Anterior cingulate cortex (tissue), 58 donors: ENCODE results near the gene PRKACB.
"Not testable (repeated sequence)": the region's sequence is repeated elsewhere in the genome, so short reads cannot be mapped to it uniquely, and the experiment has no call there.

Experiments used
- DNase-seq, 58 donors: peaks; one replicate each; lab custom pipeline; 2025; lab: John Stamatoyannopoulos, UW

PRKACB gene

DNA sequence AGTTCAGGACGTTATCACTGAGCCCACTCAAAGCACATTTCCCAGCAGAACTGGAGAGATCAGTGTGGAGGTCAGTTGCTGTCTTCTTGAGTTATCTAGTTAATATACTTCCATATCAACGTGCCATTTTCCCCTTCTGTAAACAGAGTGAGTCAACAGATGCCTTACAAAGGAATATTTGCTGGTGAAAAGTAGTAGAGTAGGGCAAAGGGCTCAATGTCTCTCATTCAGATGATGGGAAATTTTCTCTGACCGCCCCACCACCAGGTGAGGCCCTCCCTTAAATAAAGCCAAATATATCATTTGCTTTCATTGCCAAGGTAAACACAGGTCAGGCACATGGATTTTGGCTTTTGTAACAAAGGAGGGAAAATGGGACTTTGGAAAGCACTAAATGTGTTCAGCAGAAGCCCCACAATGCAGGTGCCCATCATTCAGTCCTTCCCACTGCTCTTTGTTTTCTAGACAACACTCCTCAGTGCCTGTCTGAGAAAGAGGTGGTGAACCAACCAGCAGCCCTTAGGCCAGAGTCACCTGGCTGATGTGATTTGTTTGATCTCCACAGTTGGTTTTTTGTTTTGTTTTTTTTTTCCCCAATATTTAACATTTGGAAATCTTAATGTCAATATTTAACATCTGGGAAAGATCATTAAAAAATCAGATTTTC is 116.9 kb downstream of the PRKACB start:
- no peak for DNase-seq

DNA sequence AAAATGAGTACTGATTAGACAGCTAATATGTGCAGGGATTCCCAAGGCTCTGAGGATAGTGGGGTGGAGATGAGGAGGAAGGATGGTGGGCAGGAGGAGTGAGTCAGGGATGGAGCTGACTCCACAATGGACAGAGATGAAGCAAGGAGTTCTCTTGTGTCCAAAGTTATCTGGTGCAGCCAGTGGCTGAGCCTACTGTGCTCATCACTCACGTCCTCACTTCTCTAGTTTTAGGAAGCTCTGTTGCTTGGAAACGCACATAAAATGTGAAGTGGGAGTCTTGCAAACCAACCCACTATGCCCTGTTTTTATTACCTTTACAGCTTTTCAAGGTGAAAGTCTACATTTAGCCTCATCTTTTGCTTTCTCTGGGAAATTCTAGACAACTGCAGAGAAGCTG is 120.9 kb downstream of the PRKACB start:
- peak in 7 of 58 donors; percentile 2 to 62 (median 14) for DNase-seq

DNA sequence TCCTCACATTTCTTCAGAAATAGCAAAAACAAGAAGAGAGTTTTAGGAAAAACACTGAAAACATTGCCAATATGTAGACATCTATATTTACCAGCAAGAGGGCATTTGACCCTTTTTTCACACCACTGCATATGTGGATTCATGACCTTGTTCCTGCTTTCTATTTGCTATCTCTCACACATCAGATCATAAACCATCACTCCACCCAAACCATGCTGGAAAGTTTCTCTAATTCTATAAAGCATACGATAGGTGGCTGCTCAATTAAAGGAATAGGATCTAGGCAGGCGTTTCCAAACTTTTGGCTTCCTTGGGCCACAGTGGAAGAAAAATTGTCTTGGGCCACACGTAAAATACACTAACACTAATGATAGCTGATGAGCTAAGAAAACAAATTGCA is 121.8 kb downstream of the PRKACB start:
- no peak for DNase-seq

DNA sequence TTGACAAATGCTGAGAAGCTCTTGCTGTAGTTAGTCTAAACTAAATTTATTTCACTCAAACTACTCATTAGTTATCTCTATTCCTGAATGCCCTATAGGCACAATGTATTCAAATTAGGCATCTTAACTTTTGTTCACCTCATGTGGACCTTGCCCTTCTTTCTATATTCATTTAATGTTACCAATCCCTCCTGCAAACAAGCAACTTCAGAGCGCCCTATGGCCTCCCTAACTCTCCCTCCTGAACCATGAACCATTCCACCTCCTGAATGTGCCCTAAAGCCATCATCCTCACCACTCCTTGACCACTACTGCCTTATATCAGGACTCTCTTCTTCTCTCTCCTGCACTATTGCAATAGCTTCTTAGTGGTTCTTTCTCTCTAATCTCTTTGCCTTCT is 122.7 kb downstream of the PRKACB start:
- no peak for DNase-seq

DNA sequence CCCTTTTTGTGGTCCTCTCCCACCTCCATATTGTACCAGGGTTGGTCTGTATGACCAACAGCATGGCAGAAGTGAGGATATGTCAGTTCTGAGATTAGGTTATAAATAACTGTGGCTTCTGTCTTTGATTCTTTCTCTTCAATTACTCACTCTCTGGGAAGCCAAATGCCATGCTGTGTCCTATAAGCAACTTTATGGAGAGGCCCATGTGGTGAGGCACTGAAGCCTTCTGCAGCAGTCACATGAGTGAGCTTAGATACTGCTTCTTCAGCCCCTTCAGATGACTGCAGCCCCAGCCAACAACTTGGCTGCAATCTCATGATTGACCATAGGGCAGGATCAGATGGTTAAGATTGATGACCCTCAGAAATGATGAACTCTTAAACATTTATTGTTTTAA is 123.4 kb downstream of the PRKACB start:
- no peak for DNase-seq

DNA sequence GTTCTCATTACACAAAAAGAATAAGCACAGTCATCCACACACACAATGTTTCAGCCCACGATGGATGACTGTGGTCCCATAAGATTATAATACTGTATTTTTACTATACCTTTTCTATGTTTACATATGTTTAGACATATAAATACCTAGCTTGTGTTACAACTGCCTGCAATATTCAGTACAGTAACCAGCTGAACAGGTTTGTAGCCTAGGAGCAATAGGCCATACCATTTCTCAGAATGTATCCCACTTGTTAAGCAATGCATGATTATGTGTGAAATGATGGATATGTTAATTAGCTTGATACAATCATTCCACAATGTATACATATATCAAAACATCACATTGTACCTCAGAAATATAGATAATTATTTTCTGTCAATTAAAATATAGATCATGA is 124.3 kb downstream of the PRKACB start:
- DNase-seq = no peak

DNA sequence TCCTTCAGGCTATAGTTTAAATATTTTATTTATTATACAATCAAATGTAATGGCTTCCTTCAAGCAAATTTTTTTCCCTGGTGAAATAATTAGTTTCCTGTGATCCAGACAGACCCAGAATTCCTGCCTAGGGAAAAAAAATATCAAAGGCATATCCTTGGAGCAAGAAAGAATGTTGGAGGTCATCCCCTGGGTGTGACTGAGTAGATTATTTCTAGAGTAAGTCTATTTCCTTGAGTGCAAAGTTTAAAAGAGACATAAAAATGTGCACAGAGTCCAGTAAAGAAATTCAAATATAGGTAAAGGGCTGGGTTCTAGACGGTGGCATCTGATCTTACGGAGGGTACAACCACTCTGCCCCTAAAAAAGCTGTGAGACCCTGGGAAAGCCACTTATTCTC is 125.2 kb downstream of the PRKACB start:
- DNase-seq = no peak

DNA sequence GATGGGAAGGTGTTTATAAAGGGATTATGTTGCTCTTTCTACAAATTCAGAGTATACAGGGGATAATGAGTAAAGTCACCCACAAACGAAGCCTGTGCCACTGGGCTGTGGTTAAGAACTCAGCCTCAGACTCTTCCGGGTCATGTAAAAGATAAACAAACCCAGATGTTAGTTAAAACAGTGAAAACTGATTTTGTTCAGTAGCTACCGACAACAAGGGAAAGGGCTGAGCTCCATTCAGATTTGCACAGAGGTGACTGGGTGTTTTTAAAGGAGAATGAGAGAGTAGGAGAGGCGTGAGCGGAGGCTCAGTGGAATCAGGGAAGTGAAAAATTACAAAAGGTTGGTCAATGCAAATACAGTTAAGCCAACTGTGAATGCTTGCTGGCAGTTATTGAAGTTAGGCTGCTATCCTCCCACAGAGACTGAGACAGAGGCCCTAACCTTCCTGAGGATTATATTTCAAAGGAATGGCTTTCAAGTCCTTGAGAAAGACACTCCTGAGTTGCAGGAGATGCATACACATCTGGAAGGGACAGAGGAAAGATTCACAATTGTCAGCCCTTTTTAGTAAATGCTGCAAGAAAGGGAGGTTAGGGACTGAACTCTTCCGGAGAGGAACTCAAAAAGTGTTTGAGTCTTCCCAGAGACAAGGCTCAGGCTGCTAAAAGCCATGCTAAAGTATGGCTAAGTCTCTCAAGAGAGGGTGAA is 127.5 kb downstream of the PRKACB start:
- no peak for DNase-seq

DNA sequence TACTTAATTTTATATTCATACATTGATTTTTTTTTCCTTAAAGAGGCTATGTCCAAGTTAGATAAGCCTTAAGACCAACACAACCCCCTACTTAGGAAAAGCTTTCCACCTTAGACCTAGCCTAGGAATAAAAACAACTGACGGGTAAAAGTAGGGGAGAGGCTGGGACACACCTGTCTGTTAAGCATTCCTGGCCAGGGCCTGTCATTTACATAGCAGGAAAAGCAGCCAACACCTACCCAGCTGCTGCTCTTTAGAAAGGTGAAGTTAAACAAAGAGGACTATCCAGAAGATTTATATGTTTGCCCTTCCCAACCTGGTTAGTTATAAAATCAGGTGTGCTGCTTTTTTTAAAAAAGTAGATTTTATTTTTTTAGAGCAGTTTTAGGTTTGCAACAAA is 128.3 kb downstream of the PRKACB start:
- no peak for DNase-seq

DNA sequence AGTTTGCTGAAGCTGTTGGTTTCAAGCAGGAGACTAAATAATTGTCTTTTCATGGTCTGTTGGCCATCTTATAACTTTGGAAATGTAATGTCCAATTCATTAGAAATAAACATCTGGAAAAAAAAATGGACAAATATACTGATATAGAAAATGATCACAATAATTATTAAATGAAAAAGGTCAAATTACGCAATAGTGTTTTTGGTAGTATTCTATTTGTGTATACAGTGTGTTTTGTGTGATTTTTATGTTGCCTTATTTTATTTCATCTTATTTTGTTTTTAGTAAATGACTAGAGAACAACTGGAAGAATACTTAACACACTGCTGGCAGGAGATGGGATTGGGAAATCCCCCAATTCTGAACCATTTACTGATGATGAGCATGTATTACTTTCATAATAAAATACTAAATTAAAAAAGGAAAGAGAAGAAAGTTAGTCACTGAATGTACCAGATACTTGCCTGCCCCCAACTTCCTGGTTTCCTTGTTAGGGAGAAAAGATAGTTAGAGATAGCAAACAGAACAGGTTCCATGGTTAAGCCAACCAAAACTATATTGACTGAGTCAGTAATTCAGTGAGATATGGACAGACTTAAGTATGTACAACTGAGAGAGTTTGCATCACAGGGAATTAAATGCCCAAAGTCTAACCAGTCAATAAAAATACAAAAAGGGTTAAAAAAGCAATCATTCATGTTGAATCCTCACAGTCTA is 133.4 kb downstream of the PRKACB start:
- DNase-seq = no peak

DNA sequence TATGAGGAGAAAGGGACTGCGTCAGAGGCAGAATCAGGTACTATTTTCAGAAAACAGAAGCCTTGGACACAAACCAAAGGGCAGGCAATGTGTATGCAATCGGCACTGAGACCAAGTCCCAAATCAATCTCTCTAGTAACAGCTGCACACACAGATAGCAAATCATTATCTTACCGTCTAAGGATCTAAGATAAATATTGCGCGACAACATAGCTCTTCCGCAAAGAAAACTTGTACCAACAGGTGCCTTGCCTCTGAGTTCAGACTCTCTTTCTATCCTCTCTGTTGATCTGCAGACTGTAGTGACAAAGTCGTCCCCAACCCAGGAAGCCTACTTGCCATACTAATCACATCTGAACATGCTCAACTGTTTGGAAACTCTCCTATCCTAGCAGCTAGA is 134.8 kb downstream of the PRKACB start:
- no peak for DNase-seq

DNA sequence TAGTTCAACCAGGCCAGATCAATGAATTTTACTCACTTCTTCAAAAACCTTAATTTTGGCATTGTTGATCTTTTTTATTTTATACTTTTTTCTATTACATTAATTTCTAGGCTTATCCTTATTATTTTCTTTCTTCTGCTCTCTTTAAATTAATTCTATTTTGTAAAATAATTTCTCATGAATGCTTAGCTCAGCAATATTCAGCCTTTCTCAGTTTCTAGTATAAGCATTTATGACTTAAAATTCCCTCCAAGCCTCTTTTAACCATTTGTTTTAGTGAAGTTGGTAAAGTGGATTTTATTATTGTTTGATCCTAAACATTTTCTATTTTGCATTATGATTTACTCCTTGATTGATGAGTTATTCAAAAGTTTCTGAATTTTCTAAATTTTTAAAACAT is 136.8 kb downstream of the PRKACB start:
- no peak for DNase-seq

DNA sequence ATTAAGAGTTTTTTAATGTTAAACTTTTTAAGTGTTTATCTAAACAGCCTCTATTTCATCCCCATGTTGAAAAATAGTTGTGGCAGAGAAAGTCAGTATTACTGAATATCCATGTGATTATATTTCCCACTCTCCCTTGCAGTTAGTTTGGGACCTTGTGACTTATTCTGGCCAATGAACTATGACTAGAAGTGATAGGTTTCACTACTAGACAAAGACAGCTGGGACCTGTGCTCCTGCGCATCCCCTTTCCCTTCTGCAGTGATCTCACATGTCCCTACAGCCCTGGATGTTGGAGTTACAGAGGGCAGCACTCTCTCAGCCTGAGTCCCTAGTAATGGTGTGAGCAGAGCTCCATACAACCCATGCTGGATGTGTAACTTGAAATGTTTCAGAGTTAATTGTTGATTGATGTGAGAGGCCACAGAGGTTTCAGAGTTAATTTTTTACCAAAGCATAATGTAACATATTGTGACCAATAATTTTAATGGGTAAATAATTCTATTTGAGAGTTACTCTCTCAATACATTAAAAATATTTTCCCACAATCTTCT is 138.8 kb downstream of the PRKACB start:
- no peak for DNase-seq

DNA sequence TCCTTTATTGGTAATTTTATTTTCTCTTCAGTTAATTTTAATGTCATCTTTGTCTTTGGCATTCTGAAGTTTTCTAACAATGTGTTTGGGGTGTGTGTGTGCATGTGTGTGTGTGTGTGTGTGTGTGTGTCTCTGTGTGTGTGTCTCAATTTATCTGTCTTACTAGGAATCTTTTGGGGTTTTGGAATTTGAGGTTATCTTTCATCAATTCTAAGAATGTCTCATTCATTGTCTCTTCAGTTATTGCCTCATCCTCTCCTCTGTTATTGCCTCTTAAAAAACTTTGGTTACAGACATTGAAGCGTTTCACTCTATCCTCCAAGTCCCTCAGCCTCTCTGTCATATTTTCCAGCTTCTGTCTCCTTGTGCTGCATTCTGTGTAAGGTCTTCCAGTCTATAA is 139.3 kb downstream of the PRKACB start:
- no peak for DNase-seq

DNA sequence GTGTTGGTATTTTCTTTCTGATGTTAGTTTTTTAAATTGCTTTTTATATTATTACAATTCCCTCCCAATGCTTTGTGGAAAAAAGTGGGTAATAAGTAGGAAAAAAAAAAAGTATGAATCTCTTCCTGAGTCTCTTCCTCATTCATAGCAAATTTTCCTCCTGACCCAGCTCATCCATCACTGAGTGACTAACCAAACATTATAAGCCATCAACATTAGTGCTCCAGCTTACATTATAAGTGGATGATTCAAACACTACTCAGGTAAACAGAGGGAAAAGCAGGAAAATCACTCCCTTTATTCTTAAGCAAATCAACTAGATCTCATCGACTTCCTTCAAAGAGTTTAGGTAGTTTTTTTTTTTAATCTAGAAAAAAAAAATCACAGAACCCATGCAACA is 142.0 kb downstream of the PRKACB start:
- no peak for DNase-seq

DNA sequence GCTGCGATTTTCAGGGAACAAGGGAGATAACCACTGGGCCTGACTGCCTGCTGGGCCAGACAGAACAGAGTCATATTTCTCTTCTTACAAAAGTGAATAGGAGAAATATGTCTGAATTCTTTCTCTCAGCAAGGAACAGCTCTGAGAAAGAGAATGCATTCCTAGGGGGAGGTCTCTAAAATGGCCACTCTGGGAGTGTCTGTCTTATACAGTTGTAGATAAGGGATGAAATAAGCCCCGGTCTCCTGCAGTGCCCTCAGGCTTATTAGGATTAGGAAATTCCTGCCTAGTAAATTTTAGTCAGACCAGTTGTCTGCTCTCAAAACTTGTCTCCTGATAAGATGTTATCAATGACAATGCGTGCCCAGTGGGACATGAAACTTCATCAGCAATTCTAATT is 143.3 kb downstream of the PRKACB start:
- DNase-seq = not testable (repeated sequence)
